GM23338 (cell line): Measurements from ENCODE around the gene SCGN. TPM values are rescaled to one million over a fixed set of nuclear protein-coding genes. Genes with fewer than 3 reads are reported as not detected.
"Not testable (repeated sequence)": the region's sequence is repeated elsewhere in the genome, so short reads cannot be mapped to it uniquely, and the experiment has no call there.

Experiments
- ATAC-seq: fragments of 200-7000 bp; cut with Tn5 transposase; 3 replicates; pipeline ENCODE4 v1.9.1; 2020
- DNase-seq: peaks from one replicate; pipeline ENCODE4 v3.0.0-alpha.2; 2015; ENCODE audit warnings: low spot score
- H2AFZ ChIP-seq: fragments of 200-600 bp; sonication (generic); 2 replicates; pipeline ENCODE4 v1.8.0; 2016; ENCODE audit warnings: antibody characterized with exemption, mild to moderate bottlenecking, moderate library complexity
- H3F3A ChIP-seq: fragments of 200-600 bp; sonication (generic); replicated peaks from 2 replicates; pipeline ENCODE4 v1.8.0; 2017; ENCODE audit warnings: antibody characterized with exemption, mixed run types, low read depth
- H3K27ac ChIP-seq: fragments of 200-600 bp; sonication (generic); 2 replicates; pipeline ENCODE4 v1.6.1; 2016; ENCODE audit warnings: low read depth
- H3K27me3 ChIP-seq: fragments of 200-600 bp; sonication (generic); 2 replicates; pipeline ENCODE4 v1.8.0; 2016; ENCODE audit warnings: mild to moderate bottlenecking, mixed run types, moderate library complexity; ENCODE audit not compliant: insufficient read depth
- H3K36me3 ChIP-seq: fragments of 200-600 bp; sonication (generic); 2 replicates; pipeline ENCODE4 v1.8.0; 2016; ENCODE audit warnings: mild to moderate bottlenecking; ENCODE audit not compliant: insufficient read depth
- H3K4me1 ChIP-seq: fragments of 200-600 bp; sonication (generic); 2 replicates; pipeline ENCODE4 v1.8.0; 2016; ENCODE audit warnings: mild to moderate bottlenecking, moderate library complexity; ENCODE audit not compliant: insufficient read depth
- H3K4me2 ChIP-seq: fragments of 200-600 bp; sonication (generic); 2 replicates; pipeline ENCODE4 v1.7.1; 2017; ENCODE audit warnings: mixed run types
- H3K4me3 ChIP-seq: fragments of 200-600 bp; sonication (generic); 2 replicates; pipeline ENCODE4 v1.6.1; 2016; ENCODE audit warnings: mixed run types
- H3K79me2 ChIP-seq: fragments of 200-600 bp; sonication (generic); replicated peaks from 2 replicates; pipeline ENCODE4 v1.8.0; 2017; ENCODE audit warnings: mild to moderate bottlenecking; ENCODE audit not compliant: insufficient read depth
- H3K9me2 ChIP-seq: fragments of 200-600 bp; sonication (generic); 2 replicates; pipeline ENCODE4 v1.8.0; 2017; ENCODE audit not compliant: insufficient read depth
- H4K20me1 ChIP-seq: fragments of 200-600 bp; sonication (generic); replicated peaks from 2 replicates; pipeline ENCODE4 v1.8.0; 2017; ENCODE audit warnings: mild to moderate bottlenecking; ENCODE audit not compliant: insufficient read depth
- H3K27ac Mint-ChIP-seq: 2 replicates; pipeline ENCODE4 v1.8.0; 2020; ENCODE audit warnings: inconsistent platforms, mild to moderate bottlenecking, moderate library complexity, mixed read lengths
- H3K27me3 Mint-ChIP-seq: 3 replicates; pipeline ENCODE4 v1.8.0; 2022; ENCODE audit warnings: low read depth, mild to moderate bottlenecking, moderate library complexity, mixed read lengths, inconsistent platforms; ENCODE audit not compliant: insufficient read depth, poor library complexity
- H3K36me3 Mint-ChIP-seq: 3 replicates; pipeline ENCODE4 v1.8.0; 2021; ENCODE audit warnings: low read depth, mild to moderate bottlenecking, inconsistent platforms, moderate library complexity, mixed read lengths
- H3K4me1 Mint-ChIP-seq: 3 replicates; pipeline ENCODE4 v1.8.0; 2020; ENCODE audit warnings: mild to moderate bottlenecking, inconsistent platforms, mixed read lengths
- H3K4me3 Mint-ChIP-seq: 3 replicates; pipeline ENCODE4 v1.8.0; 2021; ENCODE audit warnings: moderate library complexity, mild to moderate bottlenecking, inconsistent platforms, mixed read lengths
- H3K9me3 Mint-ChIP-seq: 3 replicates; pipeline ENCODE4 v1.8.0; 2020; ENCODE audit warnings: moderate library complexity, mild to moderate bottlenecking, inconsistent platforms, mixed read lengths
- EZH2phosphoT487 ChIP-seq: fragments of 200-600 bp; sonication (generic); IDR thresholded peaks from one replicate; pipeline ENCODE4 v1.8.1; 2018; ENCODE audit warnings: antibody characterized with exemption; ENCODE audit not compliant: unreplicated experiment
- JUNB ChIP-seq: IDR thresholded peaks from one replicate; pipeline ENCODE4 v1.6.1; 2016; ENCODE audit warnings: antibody characterized with exemption; ENCODE audit not compliant: unreplicated experiment
- NANOG ChIP-seq: IDR thresholded peaks from 2 replicates; pipeline ENCODE4 v1.6.1; 2016; ENCODE audit warnings: antibody characterized with exemption, borderline replicate concordance
- POLR2AphosphoS5 ChIP-seq: IDR thresholded peaks from 2 replicates; pipeline ENCODE4 v1.6.1; 2016; ENCODE audit warnings: antibody characterized with exemption, low read depth
- ZNF114 ChIP-seq: fragments of 250-450 bp; sonication (Bioruptor Pico); IDR thresholded peaks from 2 replicates; pipeline ENCODE4 v1.5.0; 2020; ENCODE audit warnings: mild to moderate bottlenecking, moderate library complexity
- ZNF331 ChIP-seq: fragments of 250-450 bp; sonication (Bioruptor Pico); IDR thresholded peaks from 2 replicates; pipeline ENCODE4 v1.5.0; 2020; ENCODE audit warnings: low read depth, mild to moderate bottlenecking, moderate library complexity
- polyA plus RNA-seq: library from polyadenylated mRNA; unstranded; fragments of >200 nt; fragmentation: Nextera tagmentation; extraction: Ambion mirVana; gene quantifications from 2 replicates; pipeline ENCODE4 v1.2.1, GENCODE V29; 2016
- total RNA-seq: library from RNA; depleted of rRNA; stranded (reverse); fragments of >200 nt; shearing (Covaris generic); gene quantifications from 2 replicates; pipeline ENCODE4 v1.2.3, GENCODE V29; 2014
- TF ChIP-seq, protein P1 (sequence below): IDR thresholded peaks from one replicate; pipeline ENCODE4 v1.6.1; 2018; ENCODE audit warnings: antibody characterized with exemption; ENCODE audit not compliant: unreplicated experiment
- TF ChIP-seq, protein P2 (sequence below): IDR thresholded peaks from 2 replicates; pipeline ENCODE4 v1.6.1; 2016; ENCODE audit warnings: antibody characterized with exemption
- TF ChIP-seq, protein P3 (sequence below): fragments of 250-450 bp; sonication (Bioruptor Pico); IDR thresholded peaks from 2 replicates; pipeline ENCODE4 v1.5.0; 2020; ENCODE audit warnings: mild to moderate bottlenecking, moderate library complexity

SCGN gene
- total and polyA plus RNA-seq, 2 experiments from 2014 or later, result not detected

DNA sequence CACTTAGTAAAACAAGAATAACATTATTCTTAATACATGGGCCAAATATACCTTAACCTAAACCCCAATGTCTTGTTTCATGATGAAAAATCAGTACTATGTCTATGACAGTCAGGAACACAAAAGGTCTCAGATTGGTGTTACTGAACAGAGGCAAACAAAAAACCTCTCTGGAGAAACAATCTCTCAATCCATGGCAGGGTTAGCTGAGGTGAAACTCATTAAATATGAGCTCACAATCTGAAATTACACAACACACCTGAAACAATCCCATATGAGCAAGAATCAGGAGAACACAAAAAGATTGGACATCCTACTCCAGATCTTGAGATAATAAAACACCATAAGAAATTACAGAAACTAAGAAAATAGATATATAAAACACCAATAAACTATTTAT is 96.0 kb downstream of the SCGN start (continued):
- TF ChIP-seq, protein P1, sequence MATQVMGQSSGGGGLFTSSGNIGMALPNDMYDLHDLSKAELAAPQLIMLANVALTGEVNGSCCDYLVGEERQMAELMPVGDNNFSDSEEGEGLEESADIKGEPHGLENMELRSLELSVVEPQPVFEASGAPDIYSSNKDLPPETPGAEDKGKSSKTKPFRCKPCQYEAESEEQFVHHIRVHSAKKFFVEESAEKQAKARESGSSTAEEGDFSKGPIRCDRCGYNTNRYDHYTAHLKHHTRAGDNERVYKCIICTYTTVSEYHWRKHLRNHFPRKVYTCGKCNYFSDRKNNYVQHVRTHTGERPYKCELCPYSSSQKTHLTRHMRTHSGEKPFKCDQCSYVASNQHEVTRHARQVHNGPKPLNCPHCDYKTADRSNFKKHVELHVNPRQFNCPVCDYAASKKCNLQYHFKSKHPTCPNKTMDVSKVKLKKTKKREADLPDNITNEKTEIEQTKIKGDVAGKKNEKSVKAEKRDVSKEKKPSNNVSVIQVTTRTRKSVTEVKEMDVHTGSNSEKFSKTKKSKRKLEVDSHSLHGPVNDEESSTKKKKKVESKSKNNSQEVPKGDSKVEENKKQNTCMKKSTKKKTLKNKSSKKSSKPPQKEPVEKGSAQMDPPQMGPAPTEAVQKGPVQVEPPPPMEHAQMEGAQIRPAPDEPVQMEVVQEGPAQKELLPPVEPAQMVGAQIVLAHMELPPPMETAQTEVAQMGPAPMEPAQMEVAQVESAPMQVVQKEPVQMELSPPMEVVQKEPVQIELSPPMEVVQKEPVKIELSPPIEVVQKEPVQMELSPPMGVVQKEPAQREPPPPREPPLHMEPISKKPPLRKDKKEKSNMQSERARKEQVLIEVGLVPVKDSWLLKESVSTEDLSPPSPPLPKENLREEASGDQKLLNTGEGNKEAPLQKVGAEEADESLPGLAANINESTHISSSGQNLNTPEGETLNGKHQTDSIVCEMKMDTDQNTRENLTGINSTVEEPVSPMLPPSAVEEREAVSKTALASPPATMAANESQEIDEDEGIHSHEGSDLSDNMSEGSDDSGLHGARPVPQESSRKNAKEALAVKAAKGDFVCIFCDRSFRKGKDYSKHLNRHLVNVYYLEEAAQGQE, result no peak
- TF ChIP-seq EZH2phosphoT487, result no peak
- TF ChIP-seq NANOG, result no peak
- no peak for TF ChIP-seq ZNF331 (CRISPR knock-in tag)
- no peak for TF ChIP-seq JUNB
- TF ChIP-seq ZNF114 (CRISPR knock-in tag), result no peak
- no peak for TF ChIP-seq POLR2AphosphoS5
- TF ChIP-seq, protein P2, sequence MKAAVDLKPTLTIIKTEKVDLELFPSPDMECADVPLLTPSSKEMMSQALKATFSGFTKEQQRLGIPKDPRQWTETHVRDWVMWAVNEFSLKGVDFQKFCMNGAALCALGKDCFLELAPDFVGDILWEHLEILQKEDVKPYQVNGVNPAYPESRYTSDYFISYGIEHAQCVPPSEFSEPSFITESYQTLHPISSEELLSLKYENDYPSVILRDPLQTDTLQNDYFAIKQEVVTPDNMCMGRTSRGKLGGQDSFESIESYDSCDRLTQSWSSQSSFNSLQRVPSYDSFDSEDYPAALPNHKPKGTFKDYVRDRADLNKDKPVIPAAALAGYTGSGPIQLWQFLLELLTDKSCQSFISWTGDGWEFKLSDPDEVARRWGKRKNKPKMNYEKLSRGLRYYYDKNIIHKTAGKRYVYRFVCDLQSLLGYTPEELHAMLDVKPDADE, result no peak

DNA sequence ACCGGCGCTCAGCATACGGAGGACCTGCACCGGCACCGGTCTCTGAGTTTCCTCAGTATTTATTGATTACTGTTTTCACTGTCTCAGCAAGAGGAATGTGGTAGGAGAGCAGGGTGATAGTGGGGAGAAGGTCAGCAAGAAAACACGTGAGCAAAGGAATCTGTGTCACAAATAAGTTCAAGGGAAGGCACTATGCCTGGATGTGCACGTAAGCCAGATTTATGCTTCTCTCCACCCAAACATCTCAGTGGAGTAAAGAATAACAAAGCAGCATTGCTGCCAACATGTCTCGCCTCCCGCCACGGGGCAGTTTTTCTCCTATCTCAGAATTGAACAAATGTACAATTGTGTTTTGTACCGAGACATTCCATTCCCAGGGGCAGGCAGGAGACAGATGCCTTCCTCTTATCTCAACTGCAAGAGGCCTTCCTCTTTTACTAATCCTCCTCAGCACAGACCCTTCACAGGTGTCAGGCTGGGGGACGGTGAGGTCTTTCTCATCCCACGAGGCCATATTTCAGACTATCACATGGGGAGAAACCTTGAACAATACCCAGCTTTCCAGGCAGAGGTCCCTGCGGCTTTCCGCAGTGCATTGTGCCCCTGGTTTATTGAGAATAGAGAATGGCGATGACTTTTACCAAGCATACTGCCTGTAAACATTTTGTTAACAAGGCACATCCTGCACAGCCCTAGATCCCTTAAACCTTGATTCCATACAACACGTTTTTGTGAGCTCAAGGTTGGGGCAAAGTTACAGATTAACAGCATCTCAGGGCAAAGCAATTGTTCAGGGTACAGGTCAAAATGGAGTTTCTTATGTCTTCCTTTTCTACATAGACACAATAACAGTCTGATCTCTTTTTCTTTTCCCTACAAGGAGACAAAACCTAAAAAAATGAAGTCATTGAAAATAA is 96.8 kb downstream of the SCGN start:
- H3K27ac ChIP-seq, H3K4me3 ChIP-seq, ATAC-seq, H4K20me1 ChIP-seq, H3K9me3 Mint-ChIP-seq, H3K36me3 ChIP-seq, H3K4me1 Mint-ChIP-seq, H3K27ac Mint-ChIP-seq, H3K79me2 ChIP-seq, H3K36me3 Mint-ChIP-seq, DNase-seq, H3F3A ChIP-seq, H3K27me3 Mint-ChIP-seq, H3K4me2 ChIP-seq, H3K9me2 ChIP-seq, H2AFZ ChIP-seq, H3K4me3 Mint-ChIP-seq, H3K4me1 ChIP-seq, H3K27me3 ChIP-seq: not testable (repeated sequence)

DNA sequence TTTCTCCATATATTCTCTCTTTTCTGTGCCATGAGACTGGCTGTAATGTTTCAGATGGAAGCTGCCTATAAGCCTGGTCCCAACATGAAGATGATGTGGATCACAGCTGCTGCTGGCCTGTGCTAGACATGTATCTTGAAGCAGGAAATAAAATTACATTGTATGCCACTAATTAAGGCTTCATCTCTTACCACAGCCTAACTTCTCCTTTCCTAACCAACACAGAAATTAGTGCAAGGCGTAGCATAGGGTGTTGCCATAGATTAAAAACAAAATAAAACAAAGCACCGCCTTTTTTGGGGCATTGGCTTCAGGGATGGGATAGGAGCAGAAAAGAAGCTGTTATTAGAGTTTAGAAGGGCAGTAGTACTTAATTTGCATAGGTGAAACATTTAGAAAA is 97.8 kb downstream of the SCGN start:
- Histone ChIP-seq H3K27ac (no peak overlapping the region), H4K20me1 (no peaks in the 10 kb centered on the region), H3K4me3 (no peak overlapping the region), H3K4me2 (no peak overlapping the region), H3K36me3 (no peaks in the 10 kb centered on the region), H3K4me1 (no peaks in the 10 kb centered on the region), H3K27me3 (no peaks in the 10 kb centered on the region), H2AFZ (no peak overlapping the region), H3K79me2 (no peaks in the 10 kb centered on the region), H3K9me2 (peaks cover 7% of the 10 kb centered on the region; the same call in 1 of the 2 replicates), H3F3A (no peaks in the 10 kb centered on the region)
- Mint-ChIP-seq H3K27ac (no peak overlapping the region), H3K9me3 (no peaks in the 10 kb centered on the region), H3K4me1 (no peaks in the 10 kb centered on the region), H3K4me3 (no peak overlapping the region), H3K27me3 (no peaks in the 10 kb centered on the region), H3K36me3 (no peaks in the 10 kb centered on the region)
- DNase-seq (no peak), ATAC-seq (no peak)
- TF ChIP-seq JUNB, result no peak
- no peak for TF ChIP-seq NANOG
- TF ChIP-seq, protein P3, sequence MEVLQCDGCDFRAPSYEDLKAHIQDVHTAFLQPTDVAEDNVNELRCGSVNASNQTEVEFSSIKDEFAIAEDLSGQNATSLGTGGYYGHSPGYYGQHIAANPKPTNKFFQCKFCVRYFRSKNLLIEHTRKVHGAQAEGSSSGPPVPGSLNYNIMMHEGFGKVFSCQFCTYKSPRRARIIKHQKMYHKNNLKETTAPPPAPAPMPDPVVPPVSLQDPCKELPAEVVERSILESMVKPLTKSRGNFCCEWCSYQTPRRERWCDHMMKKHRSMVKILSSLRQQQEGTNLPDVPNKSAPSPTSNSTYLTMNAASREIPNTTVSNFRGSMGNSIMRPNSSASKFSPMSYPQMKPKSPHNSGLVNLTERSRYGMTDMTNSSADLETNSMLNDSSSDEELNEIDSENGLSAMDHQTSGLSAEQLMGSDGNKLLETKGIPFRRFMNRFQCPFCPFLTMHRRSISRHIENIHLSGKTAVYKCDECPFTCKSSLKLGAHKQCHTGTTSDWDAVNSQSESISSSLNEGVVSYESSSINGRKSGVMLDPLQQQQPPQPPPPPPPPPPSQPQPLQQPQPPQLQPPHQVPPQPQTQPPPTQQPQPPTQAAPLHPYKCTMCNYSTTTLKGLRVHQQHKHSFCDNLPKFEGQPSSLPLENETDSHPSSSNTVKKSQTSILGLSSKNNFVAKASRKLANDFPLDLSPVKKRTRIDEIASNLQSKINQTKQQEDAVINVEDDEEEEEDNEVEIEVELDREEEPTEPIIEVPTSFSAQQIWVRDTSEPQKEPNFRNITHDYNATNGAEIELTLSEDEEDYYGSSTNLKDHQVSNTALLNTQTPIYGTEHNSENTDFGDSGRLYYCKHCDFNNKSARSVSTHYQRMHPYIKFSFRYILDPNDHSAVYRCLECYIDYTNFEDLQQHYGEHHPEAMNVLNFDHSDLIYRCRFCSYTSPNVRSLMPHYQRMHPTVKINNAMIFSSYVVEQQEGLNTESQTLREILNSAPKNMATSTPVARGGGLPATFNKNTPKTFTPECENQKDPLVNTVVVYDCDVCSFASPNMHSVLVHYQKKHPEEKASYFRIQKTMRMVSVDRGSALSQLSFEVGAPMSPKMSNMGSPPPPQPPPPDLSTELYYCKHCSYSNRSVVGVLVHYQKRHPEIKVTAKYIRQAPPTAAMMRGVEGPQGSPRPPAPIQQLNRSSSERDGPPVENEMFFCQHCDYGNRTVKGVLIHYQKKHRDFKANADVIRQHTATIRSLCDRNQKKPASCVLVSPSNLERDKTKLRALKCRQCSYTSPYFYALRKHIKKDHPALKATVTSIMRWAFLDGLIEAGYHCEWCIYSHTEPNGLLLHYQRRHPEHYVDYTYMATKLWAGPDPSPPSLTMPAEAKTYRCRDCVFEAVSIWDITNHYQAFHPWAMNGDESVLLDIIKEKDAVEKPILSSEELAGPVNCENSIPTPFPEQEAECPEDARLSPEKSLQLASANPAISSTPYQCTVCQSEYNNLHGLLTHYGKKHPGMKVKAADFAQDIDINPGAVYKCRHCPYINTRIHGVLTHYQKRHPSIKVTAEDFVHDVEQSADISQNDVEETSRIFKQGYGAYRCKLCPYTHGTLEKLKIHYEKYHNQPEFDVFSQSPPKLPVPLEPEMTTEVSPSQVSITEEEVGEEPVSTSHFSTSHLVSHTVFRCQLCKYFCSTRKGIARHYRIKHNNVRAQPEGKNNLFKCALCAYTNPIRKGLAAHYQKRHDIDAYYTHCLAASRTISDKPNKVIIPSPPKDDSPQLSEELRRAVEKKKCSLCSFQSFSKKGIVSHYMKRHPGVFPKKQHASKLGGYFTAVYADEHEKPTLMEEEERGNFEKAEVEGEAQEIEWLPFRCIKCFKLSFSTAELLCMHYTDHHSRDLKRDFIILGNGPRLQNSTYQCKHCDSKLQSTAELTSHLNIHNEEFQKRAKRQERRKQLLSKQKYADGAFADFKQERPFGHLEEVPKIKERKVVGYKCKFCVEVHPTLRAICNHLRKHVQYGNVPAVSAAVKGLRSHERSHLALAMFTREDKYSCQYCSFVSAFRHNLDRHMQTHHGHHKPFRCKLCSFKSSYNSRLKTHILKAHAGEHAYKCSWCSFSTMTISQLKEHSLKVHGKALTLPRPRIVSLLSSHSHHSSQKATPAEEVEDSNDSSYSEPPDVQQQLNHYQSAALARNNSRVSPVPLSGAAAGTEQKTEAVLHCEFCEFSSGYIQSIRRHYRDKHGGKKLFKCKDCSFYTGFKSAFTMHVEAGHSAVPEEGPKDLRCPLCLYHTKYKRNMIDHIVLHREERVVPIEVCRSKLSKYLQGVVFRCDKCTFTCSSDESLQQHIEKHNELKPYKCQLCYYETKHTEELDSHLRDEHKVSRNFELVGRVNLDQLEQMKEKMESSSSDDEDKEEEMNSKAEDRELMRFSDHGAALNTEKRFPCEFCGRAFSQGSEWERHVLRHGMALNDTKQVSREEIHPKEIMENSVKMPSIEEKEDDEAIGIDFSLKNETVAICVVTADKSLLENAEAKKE (CRISPR knock-in tag), result no peak
